Gastroesophageal sphincter (tissue), 4 donors: ENCODE data around the gene TRAPPC14. TPM values are rescaled to one million over a fixed set of nuclear protein-coding genes. Genes with fewer than 3 reads are reported as not detected.

Source experiments
- ATAC-seq: fragments of 150-250 bp; one replicate; pipeline ENCODE4 v1.9.1; 2016; ENCODE audit warnings: mild to moderate bottlenecking, moderate library complexity
- H3K27ac ChIP-seq, 4 donors: fragments of 200-600 bp; sonication (generic) in 3 of 4; 1 replicate in 3 of 4; 2 replicates in 1 of 4; pipeline ENCODE4 v1.5.1; 2016 to 2019
- H3K27me3 ChIP-seq: fragments of 200-600 bp; sonication (generic); one replicate; pipeline ENCODE4 v1.5.1; 2019
- H3K36me3 ChIP-seq, 2 donors: fragments of 200-600 bp; sonication (generic); one replicate each; pipeline ENCODE4 v1.5.1; 2019; ENCODE audit warnings: control low read depth in 1 of 2
- H3K4me1 ChIP-seq, 3 donors: fragments of 200-600 bp; sonication (generic); 1 replicate in 2 of 3; 2 replicates in 1 of 3; pipeline ENCODE4 v1.5.1; 2016 to 2019; ENCODE audit warnings: control low read depth in 2 of 3
- H3K4me3 ChIP-seq, 2 donors: fragments of 200-600 bp; sonication (generic); one replicate each; pipeline ENCODE4 v1.5.1; 2019; ENCODE audit warnings: mild to moderate bottlenecking in 1 of 2, moderate library complexity in 1 of 2
- H3K9me3 ChIP-seq, 3 donors: fragments of 200-600 bp; sonication (generic); one replicate each; pipeline ENCODE4 v1.5.1; 2017 to 2019; ENCODE audit warnings: control low read depth in 2 of 3
- CTCF ChIP-seq, 4 experiments: fragments of 200-600 bp in 2 of 4; fragments of 450-650 bp in 2 of 4; sonication (generic) in 1 of 4; IDR thresholded peaks; one replicate each; pipeline ENCODE4 v1.5.1; 2017 to 2019; ENCODE audit warnings: antibody characterized with exemption in 4 of 4, mild to moderate bottlenecking in 2 of 4, moderate library complexity in 2 of 4
- EP300 ChIP-seq: sonication (generic); formaldehyde crosslinking; IDR thresholded peaks from one replicate; pipeline ENCODE4 v1.6.1; 2017; ENCODE audit warnings: antibody characterized with exemption, mild to moderate bottlenecking
- POLR2A ChIP-seq, 2 donors: fragments of 450-650 bp; IDR thresholded peaks; one replicate each; pipeline ENCODE4 v1.6.1; 2017; ENCODE audit warnings: antibody characterized with exemption in 2 of 2, mild to moderate bottlenecking in 2 of 2, moderate library complexity in 1 of 2
- POLR2AphosphoS5 ChIP-seq: sonication (generic); formaldehyde crosslinking; IDR thresholded peaks from one replicate; pipeline ENCODE4 v1.6.1; 2017; ENCODE audit warnings: antibody characterized with exemption
- WGBS, 2 donors: methylation state at CpG; one replicate each; pipeline ENCODE4 v1.1.5; 2018; ENCODE audit warnings: low coverage in 1 of 2; 5-methylcytosine and 5-hydroxymethylcytosine counted together
- total RNA-seq, 4 donors: library from RNA; depleted of rRNA; stranded (reverse); fragments of >200 nt; gene quantifications; one replicate each; pipeline ENCODE4 v1.1.0, GENCODE V29; 2016

Gene TRAPPC14
- total RNA-seq, 4 donors from 2014 or later: 3.0 to 7.8 (median 7.3) TPM

GRCh38 chr7:100167912-100168323, 9.4 kb upstream of the TRAPPC14 start:
- no peak for TF ChIP-seq POLR2AphosphoS5
- no peak for TF ChIP-seq CTCF (IDR thresholded peaks at IDR 0.05)
- no peak for TF ChIP-seq POLR2A (IDR thresholded peaks at IDR 0.05)
- no peak for TF ChIP-seq EP300
- Histone ChIP-seq H3K27ac (peak overlapping the region in 3 of 4 donors; percentile 63 to 83 (median 73)), H3K36me3 (no peaks in the 10 kb centered on the region), H3K27me3 (peaks cover 50% of the 10 kb centered on the region), H3K4me1 (peaks cover 0 to 41% (median 3%) of the 10 kb centered on the region in 3 donors), H3K9me3 (no peaks in the 10 kb centered on the region), H3K4me3 (peak overlapping the region; percentile 22 to 53)
- ATAC-seq: peak; percentile 15
- WGBS, 2 donors: 5 to 22% methylated on average over 1 to 8 of the region's 11 CpGs

- ATAC-seq: no peak
- H3K4me1 ChIP-seq: peaks cover 0 to 41% (median 3%) of the 10 kb centered on the region in 3 donors
- H3K27me3 ChIP-seq: peaks cover 46% of the 10 kb centered on the region
- no peaks in the 10 kb centered on the region for H3K9me3 ChIP-seq
- peak overlapping the region in 2 of 4 donors; percentile 73 to 83 for H3K27ac ChIP-seq
- 63 to 68% methylated on average over 3 to 9 of the region's 14 CpGs for WGBS, 2 donors
- peak overlapping the region in 1 of 2 donors; percentile 53 for H3K4me3 ChIP-seq
- TF ChIP-seq CTCF (IDR thresholded peaks at IDR 0.05) (no peak), POLR2AphosphoS5 (no peak), POLR2A (IDR thresholded peaks at IDR 0.05) (no peak), EP300 (no peak)
- no peaks in the 10 kb centered on the region for H3K36me3 ChIP-seq
Observed at GRCh38 chr7:100166970-100167911, 8.7 kb upstream of the TRAPPC14 start.

DNA sequence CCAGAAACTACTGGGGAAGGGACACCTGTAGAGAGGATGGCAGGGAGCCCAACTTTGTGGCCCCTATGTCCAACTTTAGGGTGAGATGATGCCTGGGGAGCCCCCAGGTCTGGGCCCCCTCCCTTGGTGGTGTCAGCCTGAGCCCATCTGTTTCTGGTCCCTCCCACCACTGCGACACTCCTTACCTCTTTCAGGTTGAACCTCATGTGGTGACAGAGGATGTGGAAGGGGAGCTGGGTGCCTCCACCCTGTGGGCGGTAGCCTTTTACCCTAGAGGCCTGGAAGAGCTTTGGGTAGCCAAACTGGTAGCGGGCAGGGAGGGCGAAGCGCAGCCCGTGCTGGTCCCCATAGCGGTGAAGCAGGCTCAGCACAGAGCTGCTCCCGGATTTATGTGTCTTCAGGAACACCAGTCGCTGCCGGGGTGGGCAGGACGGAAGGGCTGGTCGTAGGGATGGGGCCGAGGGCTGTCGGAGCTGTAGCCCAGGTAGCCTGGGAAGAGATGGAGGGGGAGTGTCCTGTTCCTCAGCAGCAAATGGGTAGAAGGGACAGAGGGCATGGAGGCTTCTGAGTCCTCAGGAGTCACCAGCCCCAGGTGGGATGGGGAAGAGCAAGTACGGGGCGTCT, 7.9 kb upstream of the TRAPPC14 start:
- H3K4me3 ChIP-seq: no peak overlapping the region
- TF ChIP-seq CTCF (IDR thresholded peaks at IDR 0.05): no peak
- TF ChIP-seq POLR2A (IDR thresholded peaks at IDR 0.05): no peak
- TF ChIP-seq EP300: no peak
- no peak for TF ChIP-seq POLR2AphosphoS5
- H3K9me3 ChIP-seq: no peaks in the 10 kb centered on the region
- H3K4me1 ChIP-seq: peaks cover 0 to 33% (median 0%) of the 10 kb centered on the region in 3 donors
- no peaks in the 10 kb centered on the region for H3K36me3 ChIP-seq
- no peak for ATAC-seq
- H3K27ac ChIP-seq: no peak overlapping the region
- WGBS, 2 donors: 85 to 100% methylated on average over 1 to 4 of the region's 16 CpGs
- peaks cover 38% of the 10 kb centered on the region for H3K27me3 ChIP-seq

DNA sequence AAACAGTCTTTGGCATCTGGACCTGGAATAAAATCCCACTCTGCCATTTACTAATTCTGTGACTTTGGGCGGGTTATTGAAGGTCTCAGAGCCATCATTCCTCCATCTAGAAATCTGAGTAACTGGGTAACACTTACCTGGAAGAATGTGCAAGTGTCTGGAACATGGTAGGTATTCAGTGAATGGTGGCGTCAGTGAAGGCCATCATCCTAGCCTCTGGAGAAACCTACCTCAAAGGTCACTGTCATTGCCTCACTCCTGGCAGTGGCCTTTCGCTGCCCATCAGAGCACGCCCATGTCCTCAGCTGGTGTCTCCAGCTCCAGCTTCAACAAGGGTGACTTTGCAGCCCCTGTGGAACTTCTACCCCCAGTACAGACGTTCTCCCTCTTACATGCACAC, 5.3 kb upstream of the TRAPPC14 start:
- ATAC-seq: no peak
- whole genome bisulfite sequencing, 2 donors: 89 to 100% methylated on average over 1 to 5 of the region's 5 CpGs

More for the DNA sequence above, 5.3 kb upstream of the TRAPPC14 start:
- Histone ChIP-seq H3K36me3 (no peaks in the 10 kb centered on the region), H3K9me3 (no peaks in the 10 kb centered on the region), H3K27me3 (peaks cover 23% of the 10 kb centered on the region), H3K4me3 (no peak overlapping the region), H3K27ac (no peak overlapping the region), H3K4me1 (peaks cover 0 to 26% (median 0%) of the 10 kb centered on the region in 3 donors)
- TF ChIP-seq EP300 (no peak), POLR2AphosphoS5 (no peak), POLR2A (IDR thresholded peaks at IDR 0.05) (no peak), CTCF (IDR thresholded peaks at IDR 0.05) (no peak)
